ENCODE measurements around the gene PRKACG.

DNA sequence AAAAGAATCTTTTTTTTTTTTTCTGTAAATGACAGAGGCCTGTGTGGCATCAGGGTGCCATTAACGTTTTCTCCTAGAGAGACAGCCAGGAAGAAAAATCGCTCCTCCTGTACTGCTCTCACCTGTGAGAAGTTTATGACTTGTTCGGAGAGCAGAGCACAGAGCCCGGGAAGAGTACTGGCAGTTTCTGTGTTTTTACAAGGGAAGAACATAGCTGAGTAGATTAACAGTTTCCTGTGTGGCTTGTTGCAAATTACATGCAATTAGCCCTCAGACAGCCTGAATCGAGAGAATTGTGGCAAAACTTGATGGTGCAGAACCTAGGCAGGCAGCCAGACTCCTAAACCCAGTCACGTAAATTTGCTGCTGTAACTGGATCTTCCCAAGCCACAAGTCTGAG is 32.1 kb downstream of the PRKACG start:
- TF ChIP-seq CTCF (conservative IDR thresholded peaks at IDR 0.05; ENCODE audit: low read length) (no peak), EZH2phosphoT487 (IDR thresholded peaks at IDR 0.05; ENCODE audit: borderline replicate concordance) (peak; percentile 75; the same call in 1 of the 2 replicates)
